NCI-H1105 (cell line): ENCODE data around the gene TNFAIP8.

ENCODE experiments used
- DNase-seq: peaks from one replicate; lab custom pipeline; 2025; lab: John Stamatoyannopoulos, UW

Gene TNFAIP8

DNA sequence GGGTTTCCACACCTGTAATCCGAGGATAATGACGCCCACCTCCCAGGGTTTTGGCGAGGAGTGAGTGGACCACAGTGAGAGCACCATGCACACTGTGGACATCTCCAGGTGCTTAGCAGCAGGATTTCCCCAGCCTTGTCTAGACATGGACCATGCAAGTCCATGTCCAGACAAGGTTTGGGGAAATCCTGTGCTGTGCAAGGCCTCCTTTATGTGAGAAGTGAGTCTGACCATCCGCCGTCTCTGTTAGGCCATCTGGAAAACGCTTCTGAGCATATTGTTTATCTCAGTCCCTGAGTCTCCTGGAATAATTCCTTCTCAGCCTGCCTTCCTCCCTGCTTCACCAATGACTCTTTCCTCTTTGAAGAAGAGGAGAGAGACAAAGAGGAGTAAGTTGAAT lies 26.2 kb upstream of the TNFAIP8 start:
- DNase-seq: no peak

DNA sequence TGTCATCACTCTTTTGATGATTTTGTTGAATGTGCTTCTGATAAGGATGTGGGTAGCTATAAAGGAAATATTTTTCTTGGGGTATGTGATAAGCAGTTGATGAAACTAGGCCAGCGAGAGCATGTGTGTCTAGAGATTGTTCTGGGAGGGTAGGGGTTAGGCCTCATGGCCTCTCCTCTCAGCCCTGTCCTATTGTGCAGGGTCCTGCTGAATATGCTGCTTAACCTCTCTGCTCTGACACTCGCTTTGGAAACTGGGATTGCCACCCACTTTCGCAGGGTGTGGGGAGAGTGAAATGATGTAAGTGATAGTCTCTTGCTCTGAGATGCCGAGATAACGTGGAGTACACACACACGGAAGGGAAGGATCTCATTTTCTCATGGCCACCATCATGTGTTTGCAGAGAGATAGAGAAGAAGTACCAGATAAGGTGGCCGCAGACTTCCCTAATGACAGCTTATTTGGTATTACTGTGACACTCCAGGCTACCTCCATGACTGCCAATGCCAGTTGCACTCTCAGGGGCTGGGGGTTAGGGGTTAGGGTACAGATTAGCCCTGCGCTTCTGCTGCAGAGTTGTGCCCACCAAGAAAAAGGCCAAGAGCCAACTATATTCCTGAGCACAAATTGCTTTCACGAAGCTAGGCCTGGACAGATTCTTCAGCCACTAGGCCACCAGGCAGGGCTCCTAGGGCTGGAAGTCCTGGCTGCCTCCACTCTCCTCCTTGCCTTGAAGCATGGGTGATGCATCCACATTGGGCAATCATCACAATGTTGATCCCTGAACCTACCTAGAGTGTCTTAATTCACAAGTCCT lies 25.2 kb upstream of the TNFAIP8 start:
- no peak for DNase-seq

DNA sequence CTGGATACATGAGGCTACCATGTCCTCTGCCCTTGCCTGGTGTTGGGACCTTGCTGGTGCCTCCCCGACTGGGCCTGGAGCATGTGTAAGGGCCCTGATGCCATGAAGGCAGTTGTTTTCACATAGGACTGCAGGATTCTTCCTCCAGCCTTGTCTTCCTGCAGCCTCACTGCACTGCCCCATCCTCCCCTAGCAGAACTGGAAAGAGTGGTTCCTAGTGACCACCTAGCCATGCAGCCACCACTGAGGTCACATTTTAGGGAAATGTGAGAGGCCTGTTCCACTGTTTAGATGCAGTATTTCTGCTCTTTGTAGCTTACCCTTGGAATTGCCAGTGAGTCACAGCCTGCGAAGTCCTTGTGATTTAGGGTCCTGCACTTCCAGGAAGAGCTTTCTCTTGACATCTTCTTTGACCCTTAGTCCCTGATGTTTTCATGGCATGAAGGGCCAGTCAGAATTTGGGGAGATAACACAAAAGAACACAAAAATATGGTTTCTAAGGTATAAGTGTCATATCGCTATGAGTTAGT lies 24.2 kb upstream of the TNFAIP8 start:
- DNase-seq: no peak

- no peak for DNase-seq
These were observed 23.6 kb upstream of the TNFAIP8 start for GRCh38 chr5:119332208-119332607.

- DNase-seq: no peak
These were observed 22.8 kb upstream of the TNFAIP8 start for GRCh38 chr5:119332978-119333401.

GRCh38 chr5:119333421-119333851 lies 22.4 kb upstream of the TNFAIP8 start:
- DNase-seq: no peak

GRCh38 chr5:119335261-119335677 lies 20.6 kb upstream of the TNFAIP8 start:
- no peak for DNase-seq

- no peak for DNase-seq
These were observed 19.6 kb upstream of the TNFAIP8 start for GRCh38 chr5:119336262-119336661.

GRCh38 chr5:119336845-119337580 lies 18.8 kb upstream of the TNFAIP8 start:
- no peak for DNase-seq

- no peak for DNase-seq
These were observed 17.4 kb upstream of the TNFAIP8 start for GRCh38 chr5:119338326-119338946.

DNA sequence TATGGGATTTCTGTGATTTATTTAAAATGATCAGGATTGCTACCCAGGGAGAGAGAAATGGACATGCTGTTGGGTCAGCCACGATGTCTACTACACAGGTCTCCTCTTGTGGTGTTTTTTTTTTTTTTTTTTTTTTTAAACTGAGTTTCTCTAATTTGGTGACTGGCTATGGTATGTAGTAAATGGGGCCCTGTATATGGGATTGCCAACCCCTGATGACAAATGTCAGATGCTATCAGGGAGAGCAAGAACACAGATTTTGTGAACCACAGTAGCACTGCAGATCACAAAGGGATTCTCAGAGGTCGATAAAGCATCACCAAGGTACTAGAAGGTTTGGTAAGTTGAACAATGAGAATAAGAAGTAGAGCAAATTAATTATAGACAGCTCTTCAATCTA lies 16.5 kb upstream of the TNFAIP8 start:
- no peak for DNase-seq

- no peak for DNase-seq
These were observed 15.9 kb upstream of the TNFAIP8 start for GRCh38 chr5:119339965-119340364.

GRCh38 chr5:119340597-119341218 lies 15.1 kb upstream of the TNFAIP8 start:
- no peak for DNase-seq

DNA sequence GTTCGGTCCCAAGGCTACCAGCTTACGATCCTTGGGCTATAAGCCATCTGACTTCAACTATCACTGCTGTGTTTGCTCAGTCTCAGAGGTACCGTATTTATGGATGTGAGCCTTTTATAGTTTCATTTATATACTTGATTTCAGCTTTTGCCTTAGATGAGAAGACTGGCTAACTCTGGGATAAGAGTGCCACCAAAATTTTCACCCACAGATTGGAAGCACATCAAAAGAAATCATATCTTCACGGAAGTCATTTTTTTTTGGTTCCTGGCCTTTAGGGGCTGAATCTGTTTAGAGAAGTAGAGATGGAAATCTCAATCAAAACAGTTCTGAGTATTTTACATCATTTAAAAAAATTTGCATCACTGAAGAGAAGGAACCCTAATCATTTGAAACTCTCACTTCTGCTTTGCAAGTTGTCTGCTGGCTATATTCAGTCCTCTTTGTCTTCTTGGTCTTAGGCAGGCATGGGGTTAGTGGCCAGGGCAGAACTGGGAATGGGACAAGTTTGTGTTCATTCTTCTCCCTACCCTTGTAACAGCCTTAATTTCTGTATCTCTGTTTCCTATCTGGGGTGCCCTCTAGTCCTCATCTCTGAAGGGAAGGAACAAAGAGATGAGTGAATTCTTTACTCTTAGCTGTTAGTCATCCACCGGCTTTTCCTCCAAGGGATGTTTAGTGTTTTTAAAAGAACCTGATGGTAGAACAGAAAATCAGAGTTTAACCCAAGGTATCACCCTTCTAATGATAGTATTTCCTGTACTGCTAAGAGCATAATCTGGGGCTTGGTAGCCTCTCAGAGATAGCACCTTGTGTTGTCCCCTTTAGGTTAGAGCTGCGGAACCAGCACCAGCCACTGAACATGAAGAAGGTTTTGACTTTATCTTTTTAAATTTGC lies 14.1 kb upstream of the TNFAIP8 start:
- DNase-seq: no peak

DNA sequence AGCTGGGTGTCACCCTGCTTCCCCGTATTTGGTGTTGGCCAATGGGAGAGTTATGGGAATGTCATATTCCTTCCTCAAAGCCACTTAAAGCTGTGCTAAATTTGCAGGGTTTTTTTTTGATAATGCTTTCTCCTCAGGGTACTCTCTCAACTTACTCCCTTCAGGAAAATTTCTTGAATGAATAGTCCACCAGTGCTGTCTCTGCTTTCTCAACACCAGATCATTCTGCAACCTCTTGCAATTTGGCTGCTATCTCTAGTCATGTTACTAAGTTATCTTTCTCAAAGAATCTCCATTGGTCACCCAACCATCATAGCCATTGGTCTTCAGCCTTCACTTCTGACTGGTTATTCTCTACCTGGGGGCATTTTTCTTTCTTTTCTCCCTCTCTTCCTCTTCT lies 13.4 kb upstream of the TNFAIP8 start:
- DNase-seq: no peak

- DNase-seq: no peak
These were observed 12.8 kb upstream of the TNFAIP8 start for GRCh38 chr5:119343052-119343451.

DNA sequence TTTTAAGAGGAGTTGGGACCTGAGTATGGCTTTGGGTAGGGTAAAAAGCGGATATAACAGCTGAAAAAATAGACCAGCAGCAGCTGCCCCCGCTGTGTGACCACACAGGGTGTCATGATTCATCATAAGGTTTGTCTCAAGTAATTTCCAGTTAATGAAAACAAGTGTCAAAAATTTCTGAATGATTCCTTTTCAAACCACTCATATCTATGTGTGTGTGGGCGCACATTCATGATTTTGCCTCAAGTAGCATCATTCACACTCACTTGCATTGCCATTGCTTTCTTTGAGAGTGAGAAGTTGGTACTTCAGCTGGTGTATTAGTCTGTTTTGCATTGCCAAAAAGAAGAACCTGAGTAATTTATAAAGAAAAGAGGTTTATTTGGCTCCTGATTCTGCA lies 12.1 kb upstream of the TNFAIP8 start:
- DNase-seq: no peak

GRCh38 chr5:119344231-119344630 lies 11.6 kb upstream of the TNFAIP8 start:
- no peak for DNase-seq

- no peak for DNase-seq
These were observed 10.0 kb upstream of the TNFAIP8 start for GRCh38 chr5:119345861-119346260.

DNA sequence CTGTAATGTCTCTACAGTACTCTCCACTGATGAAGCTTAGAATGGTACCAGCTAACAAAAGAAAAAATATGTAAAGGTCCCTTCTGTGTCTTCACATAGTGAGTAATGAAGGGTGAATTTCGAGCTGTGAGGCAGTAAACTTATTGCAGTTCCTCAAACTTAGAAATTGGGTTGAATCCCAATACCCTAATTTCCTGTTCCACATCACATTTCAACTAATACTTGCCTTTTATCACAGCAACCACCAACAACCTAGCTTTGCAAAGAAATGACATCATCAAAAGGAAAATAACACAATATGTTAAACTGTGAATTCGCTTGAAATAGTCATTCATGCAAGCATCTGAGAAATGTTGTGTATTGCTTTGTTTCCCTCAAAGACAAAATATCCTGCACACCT lies 9.4 kb upstream of the TNFAIP8 start:
- DNase-seq: no peak

DNA sequence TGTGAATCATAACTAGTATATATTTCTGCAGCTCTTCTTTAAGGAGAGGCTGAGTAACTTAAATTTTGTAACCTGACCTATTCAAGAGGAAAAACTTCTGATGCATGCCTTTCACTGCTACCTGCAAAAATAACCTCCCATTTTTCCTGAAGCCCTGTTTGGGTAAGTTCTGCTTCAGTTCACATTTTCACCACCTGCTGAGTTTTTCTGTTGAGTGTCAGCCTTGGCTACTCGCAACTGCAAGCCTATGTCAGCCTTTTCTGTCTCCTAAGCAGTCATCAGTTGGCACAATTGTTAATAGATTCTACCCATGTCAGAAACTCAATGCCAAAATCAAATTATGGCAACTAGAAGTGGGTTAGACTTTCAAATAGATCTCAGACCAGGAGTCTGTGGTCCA lies 8.2 kb upstream of the TNFAIP8 start:
- no peak for DNase-seq
